K562 (cell line): ENCODE measurements around the gene PGM5.
"Not testable (repeated sequence)": the region's sequence is repeated elsewhere in the genome, so short reads cannot be mapped to it uniquely, and the experiment has no call there.

Source experiments
- CEBPZ ChIP-seq: fragments of 150-350 bp; IDR thresholded peaks from 2 replicates; pipeline ENCODE4 v1.6.1; 2014; ENCODE audit warnings: low read depth, mild to moderate bottlenecking, low read length, borderline replicate concordance
- CSDE1 ChIP-seq, 2 experiments: fragments of 450-650 bp; IDR thresholded peaks; 2 replicates each; pipeline ENCODE4 v1.6.1; 2016; ENCODE audit warnings: mild to moderate bottlenecking in 1 of 2
- NBN ChIP-seq: fragments of 450-650 bp; IDR thresholded peaks from 2 replicates; pipeline ENCODE4 v1.6.1; 2016; ENCODE audit warnings: low read depth, mild to moderate bottlenecking
- POLR2A ChIP-seq: fragments of 450-650 bp; conservative IDR thresholded peaks from 2 replicates; pipeline ENCODE4 v1.6.1; 2016
- TCF7 ChIP-seq: sonication (generic); IDR thresholded peaks from 2 replicates; pipeline ENCODE4 v1.6.1; 2016; ENCODE audit warnings: antibody characterized with exemption, borderline replicate concordance
- ZKSCAN1 ChIP-seq: fragments of 150-350 bp; IDR thresholded peaks from 2 replicates; pipeline ENCODE4 v1.6.1; 2016; ENCODE audit warnings: low read depth, low read length
- TF ChIP-seq, protein P1 (sequence below), 3 experiments: fragments of 200-800 bp in 1 of 3; fragments of 250-450 bp in 1 of 3; fragments of 450-650 bp in 1 of 3; sonication (Bioruptor Pico) in 1 of 3; sonication (Bioruptor generic) in 1 of 3; formaldehyde crosslinking in 1 of 3; IDR thresholded peaks; 2 replicates each; pipeline versions ENCODE4 v1.6.1 to v1.8.0; 2016 to 2022; ENCODE audit warnings: mild to moderate bottlenecking in 2 of 3, missing genetic modification characterization in 2 of 3, missing compliant biosample characterization in 1 of 3, moderate library complexity in 1 of 3

DNA sequence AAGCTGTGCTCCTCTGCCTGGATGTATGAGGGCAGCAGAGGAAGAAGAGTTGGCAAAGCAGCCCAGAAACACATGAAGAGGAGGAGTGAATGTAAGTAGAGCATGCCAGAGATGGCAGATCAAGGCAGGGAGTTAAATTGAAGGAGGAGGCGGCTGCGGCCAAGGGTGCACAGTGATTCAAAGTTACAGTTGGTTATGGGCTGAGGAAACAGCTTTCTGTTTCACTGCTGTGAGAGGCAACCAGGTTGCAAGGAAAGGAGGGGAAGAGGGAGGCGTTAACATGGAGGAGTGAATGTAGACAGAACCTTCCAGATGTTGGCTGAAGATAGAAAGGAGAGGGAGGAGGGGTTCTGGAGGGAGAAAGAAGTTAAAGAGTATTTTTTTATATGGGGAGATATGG, 20.5 kb upstream of the PGM5 start:
- TF ChIP-seq ZKSCAN1; CEBPZ; TCF7; NBN; CSDE1 (IDR thresholded peaks at IDR 0.05); POLR2A: not testable (repeated sequence)
- TF ChIP-seq, protein P1, sequence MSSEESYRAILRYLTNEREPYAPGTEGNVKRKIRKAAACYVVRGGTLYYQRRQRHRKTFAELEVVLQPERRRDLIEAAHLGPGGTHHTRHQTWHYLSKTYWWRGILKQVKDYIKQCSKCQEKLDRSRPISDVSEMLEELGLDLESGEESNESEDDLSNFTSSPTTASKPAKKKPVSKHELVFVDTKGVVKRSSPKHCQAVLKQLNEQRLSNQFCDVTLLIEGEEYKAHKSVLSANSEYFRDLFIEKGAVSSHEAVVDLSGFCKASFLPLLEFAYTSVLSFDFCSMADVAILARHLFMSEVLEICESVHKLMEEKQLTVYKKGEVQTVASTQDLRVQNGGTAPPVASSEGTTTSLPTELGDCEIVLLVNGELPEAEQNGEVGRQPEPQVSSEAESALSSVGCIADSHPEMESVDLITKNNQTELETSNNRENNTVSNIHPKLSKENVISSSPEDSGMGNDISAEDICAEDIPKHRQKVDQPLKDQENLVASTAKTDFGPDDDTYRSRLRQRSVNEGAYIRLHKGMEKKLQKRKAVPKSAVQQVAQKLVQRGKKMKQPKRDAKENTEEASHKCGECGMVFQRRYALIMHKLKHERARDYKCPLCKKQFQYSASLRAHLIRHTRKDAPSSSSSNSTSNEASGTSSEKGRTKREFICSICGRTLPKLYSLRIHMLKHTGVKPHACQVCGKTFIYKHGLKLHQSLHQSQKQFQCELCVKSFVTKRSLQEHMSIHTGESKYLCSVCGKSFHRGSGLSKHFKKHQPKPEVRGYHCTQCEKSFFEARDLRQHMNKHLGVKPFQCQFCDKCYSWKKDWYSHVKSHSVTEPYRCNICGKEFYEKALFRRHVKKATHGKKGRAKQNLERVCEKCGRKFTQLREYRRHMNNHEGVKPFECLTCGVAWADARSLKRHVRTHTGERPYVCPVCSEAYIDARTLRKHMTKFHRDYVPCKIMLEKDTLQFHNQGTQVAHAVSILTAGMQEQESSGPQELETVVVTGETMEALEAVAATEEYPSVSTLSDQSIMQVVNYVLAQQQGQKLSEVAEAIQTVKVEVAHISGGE (CRISPR knock-in tag; IDR thresholded peaks at IDR 0.05): not testable (repeated sequence)
